ENCODE data around the gene CADM1.

Gene CADM1

GRCh38 chr11:115224551-115224950 lies 279.7 kb downstream of the CADM1 start:
- DNase-seq (ENCODE audit: low read depth in 1 of 2, low spot score in 1 of 2) = no peak
- in situ Hi-C loops (cut with HindIII; ENCODE audit: low pct_unique_long_range_greater_than_20kb, low sequenced_read_pairs) = no loop called here
- TF ChIP-seq JUND (IDR thresholded peaks at IDR 0.05; ENCODE audit: low read depth) = no peak

DNA sequence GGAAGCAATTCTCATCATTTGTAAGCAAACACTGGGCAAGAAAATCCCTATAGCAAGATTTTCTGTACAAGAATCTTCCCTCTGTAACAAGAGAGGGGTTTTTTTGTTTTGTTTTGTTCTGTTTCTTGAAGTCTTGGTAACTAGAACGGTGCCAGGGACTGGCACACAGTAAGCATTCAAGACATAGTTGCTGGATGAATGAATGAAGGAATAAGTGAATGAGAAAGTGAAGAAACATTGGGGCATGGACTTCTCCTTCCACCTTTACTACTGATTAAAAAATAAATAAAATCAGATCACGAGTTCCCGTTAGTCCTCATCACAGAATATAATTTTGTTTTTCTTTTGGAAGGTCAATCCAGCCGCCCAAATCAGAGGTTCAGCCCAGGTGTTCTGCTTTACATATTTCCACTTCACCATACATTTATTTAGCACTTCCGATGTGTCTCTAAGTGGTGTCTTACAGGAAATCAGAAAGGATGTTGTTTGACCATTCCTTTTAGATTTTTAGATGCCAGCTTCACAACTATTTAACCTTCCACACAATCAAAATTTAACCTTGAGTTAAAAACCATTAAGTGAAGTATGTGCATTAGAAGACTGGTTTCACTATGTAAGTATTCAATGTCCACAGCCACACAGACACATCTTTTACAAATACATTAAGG lies 281.2 kb downstream of the CADM1 start:
- DNase-seq (ENCODE audit: low read depth in 1 of 2, low spot score in 1 of 2) = no peak
- in situ Hi-C loops (cut with HindIII; ENCODE audit: low pct_unique_long_range_greater_than_20kb, low sequenced_read_pairs) = no loop called here
- no peak for TF ChIP-seq JUND (IDR thresholded peaks at IDR 0.05; ENCODE audit: low read depth)

- DNase-seq (ENCODE audit: low read depth in 1 of 2, low spot score in 1 of 2) = no peak
- in situ Hi-C loops (cut with HindIII; ENCODE audit: low pct_unique_long_range_greater_than_20kb, low sequenced_read_pairs) = no loop called here
- TF ChIP-seq JUND (IDR thresholded peaks at IDR 0.05; ENCODE audit: low read depth) = no peak
These were observed 281.9 kb downstream of the CADM1 start for GRCh38 chr11:115222218-115222862.

DNA sequence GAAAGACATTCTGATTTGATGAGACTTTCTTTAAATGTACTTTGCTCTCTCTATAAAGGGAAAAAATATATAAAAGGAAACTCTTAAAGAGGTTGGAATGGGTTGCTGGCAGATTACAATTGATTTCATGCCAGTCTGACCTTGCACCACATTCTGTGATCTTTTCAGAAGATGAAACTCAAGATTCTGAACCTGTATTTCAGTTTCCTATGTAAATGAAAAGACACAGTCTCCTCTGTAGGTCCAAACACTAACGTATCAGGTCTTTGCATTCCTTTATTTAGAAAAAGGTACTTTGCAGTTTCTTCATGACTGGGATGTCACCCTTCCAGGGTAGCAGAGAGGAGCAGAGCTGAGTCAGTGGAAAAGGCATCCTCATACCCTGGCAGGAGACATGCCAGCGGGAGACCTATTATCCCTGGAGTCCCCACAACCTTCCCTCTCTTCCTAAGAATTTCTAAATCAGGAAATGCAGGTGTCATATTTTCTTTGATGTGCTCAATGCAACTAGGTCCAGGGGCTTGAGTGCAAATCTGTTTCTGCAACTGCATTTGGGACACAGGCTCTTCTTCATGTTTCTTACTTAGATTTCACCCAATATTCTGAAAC lies 282.6 kb downstream of the CADM1 start:
- no peak for TF ChIP-seq JUND (IDR thresholded peaks at IDR 0.05; ENCODE audit: low read depth)
- in situ Hi-C loops (cut with HindIII; ENCODE audit: low pct_unique_long_range_greater_than_20kb, low sequenced_read_pairs) = no loop called here
- DNase-seq (ENCODE audit: low read depth in 1 of 2, low spot score in 1 of 2) = no peak

GRCh38 chr11:115220911-115221310 lies 283.3 kb downstream of the CADM1 start:
- TF ChIP-seq JUND (IDR thresholded peaks at IDR 0.05; ENCODE audit: low read depth) = no peak
- no peak for DNase-seq (ENCODE audit: low read depth in 1 of 2, low spot score in 1 of 2)
- in situ Hi-C loops (cut with HindIII; ENCODE audit: low pct_unique_long_range_greater_than_20kb, low sequenced_read_pairs) = no loop called here

GRCh38 chr11:115220423-115220822 lies 283.8 kb downstream of the CADM1 start:
- DNase-seq (ENCODE audit: low read depth in 1 of 2, low spot score in 1 of 2) = no peak
- in situ Hi-C loops (cut with HindIII; ENCODE audit: low pct_unique_long_range_greater_than_20kb, low sequenced_read_pairs) = no loop called here
- TF ChIP-seq JUND (IDR thresholded peaks at IDR 0.05; ENCODE audit: low read depth) = no peak

- TF ChIP-seq JUND (IDR thresholded peaks at IDR 0.05; ENCODE audit: low read depth) = no peak
- DNase-seq (ENCODE audit: low read depth in 1 of 2, low spot score in 1 of 2) = no peak
- in situ Hi-C loops (cut with HindIII; ENCODE audit: low pct_unique_long_range_greater_than_20kb, low sequenced_read_pairs) = no loop called here
These were observed 284.8 kb downstream of the CADM1 start for GRCh38 chr11:115219376-115219775.

DNA sequence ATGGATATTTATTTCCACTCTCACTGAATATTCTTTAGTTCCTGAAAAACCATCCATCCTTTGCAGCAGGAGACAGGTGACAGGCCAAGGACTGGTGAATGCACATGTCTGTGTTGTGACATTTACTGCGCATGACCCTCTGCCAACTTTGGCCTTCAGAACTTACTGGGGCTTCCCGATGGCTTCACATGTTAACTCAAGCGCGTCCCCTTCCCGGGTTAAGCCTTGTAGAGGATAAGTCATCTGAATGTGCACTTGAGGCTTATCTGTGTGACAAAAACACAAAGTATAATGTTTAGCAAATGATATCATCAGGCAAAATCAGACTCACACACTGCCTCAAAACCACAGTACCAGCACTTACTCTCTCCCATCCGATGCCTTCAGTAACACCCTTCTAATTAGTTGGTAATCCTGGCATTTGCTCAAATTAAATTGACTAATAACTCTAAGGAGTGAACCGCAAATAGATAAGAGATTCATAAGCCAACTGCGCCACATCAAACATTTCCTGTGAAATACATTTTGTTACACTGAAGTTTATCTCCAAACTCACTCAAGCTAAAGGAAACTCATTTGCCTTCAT lies 286.4 kb downstream of the CADM1 start:
- in situ Hi-C loops (cut with HindIII; ENCODE audit: low pct_unique_long_range_greater_than_20kb, low sequenced_read_pairs) = no loop called here
- DNase-seq (ENCODE audit: low read depth in 1 of 2, low spot score in 1 of 2) = no peak
- no peak for TF ChIP-seq JUND (IDR thresholded peaks at IDR 0.05; ENCODE audit: low read depth)

GRCh38 chr11:115215694-115216617 lies 288.3 kb downstream of the CADM1 start:
- in situ Hi-C loops (cut with HindIII; ENCODE audit: low pct_unique_long_range_greater_than_20kb, low sequenced_read_pairs) = no loop called here
- TF ChIP-seq JUND (IDR thresholded peaks at IDR 0.05; ENCODE audit: low read depth) = no peak

GRCh38 chr11:115214644-115215234 lies 289.5 kb downstream of the CADM1 start:
- no peak for DNase-seq (ENCODE audit: low read depth in 1 of 2, low spot score in 1 of 2)
- in situ Hi-C loops (cut with HindIII; ENCODE audit: low pct_unique_long_range_greater_than_20kb, low sequenced_read_pairs) = no loop called here
- TF ChIP-seq JUND (IDR thresholded peaks at IDR 0.05; ENCODE audit: low read depth) = no peak

More at GRCh38 chr11:115215694-115216617, 288.3 kb downstream of the CADM1 start:
- DNase-seq (ENCODE audit: low read depth in 1 of 2, low spot score in 1 of 2) = peak; percentile 4 to 51

- TF ChIP-seq JUND (IDR thresholded peaks at IDR 0.05; ENCODE audit: low read depth) = no peak
- DNase-seq (ENCODE audit: low read depth in 1 of 2, low spot score in 1 of 2) = no peak
- in situ Hi-C loops (cut with HindIII; ENCODE audit: low pct_unique_long_range_greater_than_20kb, low sequenced_read_pairs) = no loop called here
These were observed 291.2 kb downstream of the CADM1 start for GRCh38 chr11:115213007-115213406.

GRCh38 chr11:115208808-115209259 lies 295.4 kb downstream of the CADM1 start:
- in situ Hi-C loops (cut with HindIII; ENCODE audit: low pct_unique_long_range_greater_than_20kb, low sequenced_read_pairs) = no loop called here
- no peak for DNase-seq (ENCODE audit: low read depth in 1 of 2, low spot score in 1 of 2)
- TF ChIP-seq JUND (IDR thresholded peaks at IDR 0.05; ENCODE audit: low read depth) = no peak
